ENCODE data around the gene CCDC188.

CCDC188 gene

DNA sequence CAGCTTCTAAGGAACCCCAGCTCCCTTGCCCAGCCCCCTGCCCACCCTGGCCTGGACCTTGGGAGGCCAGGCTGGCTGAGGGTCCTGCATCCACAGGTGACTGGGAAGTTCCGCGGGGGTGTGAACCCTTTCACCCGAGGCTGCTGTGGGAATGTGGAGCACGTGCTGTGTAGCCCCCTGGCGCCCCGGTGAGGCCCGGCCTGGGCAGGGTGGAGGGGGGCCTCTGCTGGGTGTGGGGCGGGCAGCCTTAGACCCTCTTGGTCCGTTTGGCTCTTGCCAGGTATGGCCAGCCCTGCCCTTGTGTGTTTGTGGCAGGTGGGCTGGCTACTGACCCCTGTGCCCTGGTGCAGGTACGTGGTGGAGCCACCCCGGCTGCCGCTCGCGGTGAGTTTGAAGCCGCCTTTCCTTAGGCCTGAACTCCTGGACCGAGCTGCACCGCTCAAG, 10.3 kb downstream of the CCDC188 start:
- DNase-seq (ENCODE audit: low spot score), result no peak
- TF ChIP-seq, protein P1, sequence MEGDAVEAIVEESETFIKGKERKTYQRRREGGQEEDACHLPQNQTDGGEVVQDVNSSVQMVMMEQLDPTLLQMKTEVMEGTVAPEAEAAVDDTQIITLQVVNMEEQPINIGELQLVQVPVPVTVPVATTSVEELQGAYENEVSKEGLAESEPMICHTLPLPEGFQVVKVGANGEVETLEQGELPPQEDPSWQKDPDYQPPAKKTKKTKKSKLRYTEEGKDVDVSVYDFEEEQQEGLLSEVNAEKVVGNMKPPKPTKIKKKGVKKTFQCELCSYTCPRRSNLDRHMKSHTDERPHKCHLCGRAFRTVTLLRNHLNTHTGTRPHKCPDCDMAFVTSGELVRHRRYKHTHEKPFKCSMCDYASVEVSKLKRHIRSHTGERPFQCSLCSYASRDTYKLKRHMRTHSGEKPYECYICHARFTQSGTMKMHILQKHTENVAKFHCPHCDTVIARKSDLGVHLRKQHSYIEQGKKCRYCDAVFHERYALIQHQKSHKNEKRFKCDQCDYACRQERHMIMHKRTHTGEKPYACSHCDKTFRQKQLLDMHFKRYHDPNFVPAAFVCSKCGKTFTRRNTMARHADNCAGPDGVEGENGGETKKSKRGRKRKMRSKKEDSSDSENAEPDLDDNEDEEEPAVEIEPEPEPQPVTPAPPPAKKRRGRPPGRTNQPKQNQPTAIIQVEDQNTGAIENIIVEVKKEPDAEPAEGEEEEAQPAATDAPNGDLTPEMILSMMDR (IDR thresholded peaks at IDR 0.05; ENCODE audit: extremely low read depth, missing control alignments), result no peak

DNA sequence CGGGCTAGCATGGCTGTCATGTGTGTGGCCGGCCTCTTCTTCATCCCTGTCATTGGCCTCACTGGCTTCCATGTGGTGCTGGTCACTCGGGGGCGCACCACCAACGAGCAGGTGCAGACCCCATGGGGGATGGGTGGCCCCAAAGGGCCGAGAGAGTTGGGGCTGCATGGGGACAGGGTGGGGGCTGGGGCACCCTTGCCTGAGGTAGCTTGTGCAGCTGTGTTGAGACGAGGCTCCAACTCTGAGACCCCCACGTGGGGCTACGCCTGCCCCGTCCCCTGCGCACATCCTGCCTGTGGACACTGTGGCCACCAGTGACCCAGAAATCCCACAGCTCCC, 10.8 kb downstream of the CCDC188 start:
- TF ChIP-seq, protein P1 (IDR thresholded peaks at IDR 0.05; ENCODE audit: extremely low read depth, missing control alignments), result no peak
- no peak for DNase-seq (ENCODE audit: low spot score)

DNA sequence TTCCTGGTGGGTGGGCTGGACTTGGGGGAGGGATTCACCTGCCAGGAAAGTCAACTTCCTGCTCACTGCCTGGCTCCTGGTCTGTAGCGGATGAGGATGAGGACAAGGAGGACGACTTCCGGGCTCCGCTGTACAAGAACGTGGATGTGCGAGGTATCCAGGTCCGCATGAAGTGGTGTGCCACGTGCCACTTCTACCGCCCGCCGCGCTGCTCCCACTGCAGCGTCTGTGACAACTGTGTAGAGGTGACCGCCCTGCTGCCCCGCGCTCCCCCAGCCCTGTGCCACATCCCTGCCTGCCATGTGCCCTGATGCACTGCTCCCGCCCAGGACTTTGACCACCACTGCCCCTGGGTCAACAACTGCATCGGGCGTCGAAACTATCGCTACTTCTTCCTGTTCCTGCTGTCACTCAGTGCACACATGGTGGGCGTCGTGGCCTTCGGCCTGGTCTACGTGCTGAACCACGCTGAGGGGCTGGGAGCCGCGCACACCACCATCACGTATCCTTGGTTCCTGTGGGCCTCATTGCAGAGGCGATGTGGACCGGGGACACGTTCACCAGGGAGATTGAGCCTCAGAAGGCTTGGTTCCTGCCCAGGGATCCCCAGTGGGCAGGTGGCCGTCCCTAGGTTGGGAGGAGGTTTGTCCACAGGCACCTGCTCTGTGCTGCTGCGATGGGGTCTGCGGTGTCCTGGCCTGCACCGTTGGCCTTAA, 11.3 kb downstream of the CCDC188 start:
- no peak for DNase-seq (ENCODE audit: low spot score)
- TF ChIP-seq, protein P1 (IDR thresholded peaks at IDR 0.05; ENCODE audit: extremely low read depth, missing control alignments), result no peak

DNA sequence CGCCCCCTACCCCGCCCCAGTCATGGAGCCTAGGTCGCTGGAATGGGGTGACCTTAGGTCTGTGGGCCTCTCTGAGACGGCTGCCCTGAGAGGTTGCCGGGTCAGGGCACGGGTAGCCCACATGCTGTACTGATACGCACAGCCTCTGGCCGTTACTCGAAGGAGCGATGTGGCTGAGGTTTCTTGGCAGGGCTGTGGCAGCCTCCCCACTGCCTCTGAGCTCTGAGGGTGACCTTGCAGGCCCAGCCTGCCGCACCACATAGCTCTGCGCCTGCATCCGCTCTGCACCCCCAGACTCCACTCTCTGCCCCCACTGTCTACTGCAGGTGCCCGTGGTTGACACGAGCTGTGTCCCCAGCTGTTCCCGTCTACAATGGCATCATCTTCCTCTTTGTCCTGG, 12.0 kb downstream of the CCDC188 start:
- no peak for DNase-seq (ENCODE audit: low spot score)
- TF ChIP-seq, protein P1 (IDR thresholded peaks at IDR 0.05; ENCODE audit: extremely low read depth, missing control alignments), result no peak

DNA sequence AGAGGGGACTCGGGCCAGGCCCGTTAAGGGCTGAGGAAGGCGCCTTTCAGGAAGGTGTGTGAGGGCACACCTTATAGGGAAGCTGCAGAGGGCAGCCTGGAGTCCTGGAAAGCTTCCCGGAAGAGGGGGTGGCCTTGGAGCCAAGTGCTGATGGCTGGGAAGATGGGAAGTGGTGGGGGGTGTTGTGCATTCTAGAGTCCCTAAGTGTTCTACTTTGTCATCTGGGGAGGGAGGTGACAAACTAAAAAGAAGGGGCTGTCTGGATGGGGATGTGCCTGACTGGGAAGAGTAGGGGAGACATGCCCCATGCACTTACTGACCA, 12.5 kb downstream of the CCDC188 start:
- TF ChIP-seq, protein P1 (IDR thresholded peaks at IDR 0.05; ENCODE audit: extremely low read depth, missing control alignments), result no peak

DNA sequence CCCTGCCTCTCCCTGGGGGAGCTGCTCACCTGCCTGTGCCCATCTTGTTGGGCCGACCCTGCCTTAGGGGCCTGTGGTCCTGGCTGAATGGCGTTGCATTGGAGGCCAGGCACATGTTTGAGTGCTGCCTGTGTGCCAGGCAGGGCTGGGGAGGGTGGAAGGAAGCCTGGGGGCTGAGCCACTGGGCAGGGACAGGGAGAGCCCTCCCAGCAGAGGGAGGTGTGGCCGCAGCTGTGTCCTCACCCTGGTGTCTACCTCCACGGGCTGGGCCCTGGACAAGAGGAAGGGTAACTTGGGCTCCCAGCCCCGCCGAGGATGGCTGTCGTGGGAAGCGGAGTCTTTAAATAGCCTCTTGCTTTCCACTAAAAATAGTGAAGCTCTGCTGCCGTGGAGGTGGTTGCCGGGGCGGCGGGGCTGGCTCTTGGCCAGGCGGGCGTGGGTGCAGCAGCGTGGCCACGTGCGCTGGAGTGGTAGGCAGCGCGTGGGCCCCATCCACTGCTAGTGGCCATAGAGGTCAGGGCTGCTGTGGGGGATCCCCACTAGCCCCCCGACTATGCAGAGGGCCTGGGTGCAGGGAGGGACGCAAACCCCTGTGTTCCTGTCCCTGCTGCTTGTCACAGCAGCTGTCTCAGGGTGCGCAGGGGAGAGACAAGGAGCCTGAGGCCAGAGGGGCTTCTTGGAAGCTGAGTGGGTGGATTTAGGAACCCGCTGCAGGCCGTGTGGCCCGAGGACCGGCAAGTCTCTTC, 13.0 kb downstream of the CCDC188 start:
- DNase-seq (ENCODE audit: low spot score), result no peak
- TF ChIP-seq, protein P1 (IDR thresholded peaks at IDR 0.05; ENCODE audit: extremely low read depth, missing control alignments), result no peak

More for the DNA sequence above, 12.5 kb downstream of the CCDC188 start:
- DNase-seq (ENCODE audit: low spot score), result no peak

DNA sequence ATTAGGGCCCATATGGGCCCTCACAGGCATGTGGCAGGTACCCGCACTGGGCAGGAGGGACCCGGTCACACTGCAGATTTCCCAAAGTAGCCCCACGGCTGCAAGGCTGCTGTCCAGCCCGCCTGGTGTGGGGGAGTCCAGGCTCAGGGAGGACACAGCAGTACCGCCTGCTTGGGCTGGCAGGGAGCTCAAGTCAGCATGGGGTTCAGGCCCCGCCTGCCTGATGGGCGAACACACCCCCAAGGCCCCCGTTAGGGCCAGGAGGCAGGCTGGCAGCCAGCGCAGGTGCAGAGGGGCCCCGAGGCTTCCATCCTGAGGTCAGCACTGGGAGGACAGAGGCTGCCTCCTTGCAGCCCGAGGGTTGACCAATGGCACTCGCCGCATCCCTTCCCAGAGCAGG, 13.7 kb downstream of the CCDC188 start:
- TF ChIP-seq, protein P1 (IDR thresholded peaks at IDR 0.05; ENCODE audit: extremely low read depth, missing control alignments), result no peak
- no peak for DNase-seq (ENCODE audit: low spot score)

All from GM20000 (cell line).